ENCODE data around the gene PCDHB5.
"Not testable (repeated sequence)": the region's sequence is repeated elsewhere in the genome, so short reads cannot be mapped to it uniquely, and the experiment has no call there.

DNA sequence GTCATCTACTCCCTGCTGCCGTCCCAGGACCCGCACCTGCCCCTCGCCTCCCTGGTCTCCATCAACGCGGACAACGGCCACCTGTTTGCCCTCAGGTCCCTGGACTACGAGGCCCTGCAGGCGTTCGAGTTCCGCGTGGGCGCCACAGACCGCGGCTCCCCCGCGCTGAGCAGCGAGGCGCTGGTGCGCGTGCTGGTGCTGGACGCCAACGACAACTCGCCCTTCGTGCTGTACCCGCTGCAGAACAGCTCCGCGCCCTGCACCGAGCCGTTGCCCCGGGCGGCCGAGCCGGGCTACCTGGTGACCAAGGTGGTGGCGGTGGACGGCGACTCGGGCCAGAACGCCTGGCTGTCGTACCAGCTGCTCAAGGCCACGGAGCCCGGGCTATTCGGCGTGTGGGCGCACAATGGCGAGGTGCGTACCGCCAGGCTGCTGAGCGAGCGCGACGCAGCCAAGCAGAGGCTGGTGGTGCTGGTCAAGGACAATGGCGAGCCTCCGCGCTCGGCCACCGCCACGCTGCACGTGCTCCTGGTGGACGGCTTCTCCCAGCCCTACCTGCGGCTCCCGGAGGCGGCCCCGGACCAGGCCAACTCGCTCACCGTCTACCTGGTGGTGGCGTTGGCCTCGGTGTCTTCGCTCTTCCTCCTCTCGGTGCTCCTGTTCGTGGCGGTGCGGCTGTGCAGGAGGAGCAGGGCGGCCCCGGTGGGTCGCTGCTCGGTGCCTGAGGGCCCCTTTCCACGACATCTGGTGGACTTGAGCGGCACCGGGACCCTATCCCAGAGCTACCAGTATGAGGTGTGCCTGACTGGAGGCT is 39.5 kb downstream of the PCDHB5 start:
- not testable (repeated sequence) for TF ChIP-seq EZH2 (IDR thresholded peaks at IDR 0.05; ENCODE audit: low read length, missing control alignments); CTCF (conservative IDR thresholded peaks at IDR 0.05 in 1 of 2, IDR thresholded peaks at IDR 0.05 in 1 of 2; ENCODE audit: low read depth in 1 of 2, low read length in 2 of 2)

Measured in fibroblast of lung (primary cell).